WI38 (cell line): Measurements from ENCODE around the gene SBNO2.

Experiments
- H3K4me3 ChIP-seq: 2 replicates; pipeline ENCODE4 v1.5.1; 2011; ENCODE audit warnings: low read depth, mild to moderate bottlenecking, control low read depth, low read length
- CTCF ChIP-seq: IDR thresholded peaks from 2 replicates; pipeline ENCODE4 v1.5.1; 2012; ENCODE audit warnings: low read depth, mild to moderate bottlenecking, control low read depth, low read length

SBNO2 gene

GRCh38 chr19:1157931-1158884 lies 15.9 kb downstream of the SBNO2 start:
- no peak for TF ChIP-seq CTCF
- H3K4me3 ChIP-seq, result no peak overlapping the region

- TF ChIP-seq CTCF, result no peak
Measured at GRCh38 chr19:1156830-1157615, 17.0 kb downstream of the SBNO2 start.

GRCh38 chr19:1156305-1156801 lies 17.7 kb downstream of the SBNO2 start:
- no peak overlapping the region for H3K4me3 ChIP-seq
- TF ChIP-seq CTCF, result no peak

More at GRCh38 chr19:1156830-1157615, 17.0 kb downstream of the SBNO2 start:
- H3K4me3 ChIP-seq, result no peak overlapping the region

- no peak overlapping the region for H3K4me3 ChIP-seq
Measured at GRCh38 chr19:1155352-1156304, 18.4 kb downstream of the SBNO2 start.

GRCh38 chr19:1154731-1155351 lies 19.2 kb downstream of the SBNO2 start:
- H3K4me3 ChIP-seq, result peak overlapping the region; percentile 43
- no peak for TF ChIP-seq CTCF

More at GRCh38 chr19:1155352-1156304, 18.4 kb downstream of the SBNO2 start:
- TF ChIP-seq CTCF, result no peak
